Stimulated activated naive CD4-positive, alpha-beta T cell treated with Interleukin-2 at 50 U/mL for 16 hours (primary cell): Measurements from ENCODE around the gene CTNNAL1.
"Not testable (repeated sequence)": the region's sequence is repeated elsewhere in the genome, so short reads cannot be mapped to it uniquely, and the experiment has no call there.

Experiments
- DNase-seq: peaks from one replicate; lab custom pipeline; 2025; lab: John Stamatoyannopoulos, UW

Gene CTNNAL1

DNA sequence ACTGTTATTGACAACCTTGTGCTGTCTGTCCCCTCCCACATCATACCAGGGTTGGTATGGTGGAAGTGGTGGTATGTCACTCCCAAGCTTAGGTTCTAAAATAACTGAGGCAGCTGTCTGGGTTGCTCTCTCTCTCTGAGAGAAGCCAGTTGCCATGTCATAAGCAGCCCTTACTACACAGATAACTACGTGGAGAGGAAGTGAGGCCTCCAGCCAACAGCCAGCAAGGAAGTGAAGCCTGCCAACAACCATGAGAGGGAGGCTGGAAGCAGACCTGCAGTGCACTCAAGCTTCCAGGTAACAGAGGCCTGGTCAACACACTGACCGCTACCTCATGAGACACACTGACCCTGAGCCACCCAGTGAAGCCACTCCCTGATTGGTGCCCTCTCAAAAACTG is 18.6 kb downstream of the CTNNAL1 start:
- no peak for DNase-seq

GRCh38 chr9:108991479-108991878 is 21.8 kb downstream of the CTNNAL1 start:
- no peak for DNase-seq

GRCh38 chr9:108983885-108984284 is 29.4 kb downstream of the CTNNAL1 start:
- no peak for DNase-seq

DNA sequence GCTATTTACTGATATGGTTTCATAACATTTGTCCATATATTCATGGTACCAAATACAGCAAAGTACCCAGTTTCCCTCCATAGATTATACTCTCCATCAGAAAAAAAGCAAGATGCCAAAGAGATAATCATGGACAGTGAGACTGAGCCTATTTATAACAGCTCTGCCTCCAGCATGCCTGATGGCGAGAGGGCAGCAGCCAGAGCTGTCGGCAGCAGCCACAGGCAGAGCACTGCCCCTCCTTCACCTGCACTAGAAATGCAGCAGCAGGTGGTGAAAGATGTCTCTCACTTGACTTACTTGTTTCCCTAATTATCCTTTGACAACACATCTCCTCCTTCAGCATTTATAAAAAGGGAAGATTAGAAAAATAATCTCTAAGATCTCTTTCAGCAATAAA is 32.4 kb downstream of the CTNNAL1 start:
- DNase-seq: no peak

DNA sequence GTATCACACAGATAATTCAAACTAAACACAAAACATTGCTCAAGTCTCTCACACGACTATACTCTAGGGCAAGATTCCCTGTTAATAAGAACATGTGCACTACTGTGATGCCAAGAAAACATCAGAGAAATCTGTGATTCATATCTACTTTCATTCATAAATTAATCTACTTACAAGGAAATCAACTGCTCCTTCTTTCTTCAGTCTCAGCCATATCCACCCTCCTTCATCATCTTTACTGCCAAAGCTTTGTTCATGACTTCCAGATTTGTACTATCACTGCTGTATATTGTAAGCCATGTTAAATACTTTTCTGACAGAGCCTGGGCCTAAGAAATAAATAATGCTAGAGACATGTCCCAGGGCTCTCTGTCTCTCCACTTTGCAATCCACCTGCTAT is 35.1 kb downstream of the CTNNAL1 start:
- DNase-seq: no peak

GRCh38 chr9:108973895-108974294 is 39.4 kb downstream of the CTNNAL1 start:
- no peak for DNase-seq

DNA sequence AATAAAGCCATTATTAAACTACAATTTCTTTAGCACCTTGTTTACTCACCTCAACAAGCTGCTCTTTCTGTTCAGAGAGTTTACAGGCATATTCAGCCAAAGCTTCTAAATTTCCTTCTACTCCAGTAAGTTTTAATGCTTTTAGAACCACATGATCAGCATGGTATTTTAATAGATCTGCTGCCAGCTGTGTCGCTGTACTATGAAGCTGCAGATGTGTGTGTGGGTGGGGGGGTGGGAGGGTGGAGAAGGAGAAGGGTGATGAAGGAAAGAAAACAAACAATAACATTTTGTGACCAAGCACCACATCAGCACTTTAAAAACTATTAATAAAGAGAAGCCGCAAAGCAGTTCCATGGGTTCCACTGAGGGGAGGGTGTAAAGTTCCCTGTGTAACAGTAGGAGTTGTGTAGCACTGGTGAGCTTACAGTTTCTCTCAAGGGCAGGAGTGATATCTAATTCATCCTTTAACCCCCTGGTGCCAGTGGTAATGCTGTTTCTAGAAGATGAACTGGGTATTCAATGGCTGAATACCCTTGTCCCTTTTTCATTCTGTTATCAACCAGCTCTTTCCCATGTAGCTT is 40.6 kb downstream of the CTNNAL1 start:
- no peak for DNase-seq

DNA sequence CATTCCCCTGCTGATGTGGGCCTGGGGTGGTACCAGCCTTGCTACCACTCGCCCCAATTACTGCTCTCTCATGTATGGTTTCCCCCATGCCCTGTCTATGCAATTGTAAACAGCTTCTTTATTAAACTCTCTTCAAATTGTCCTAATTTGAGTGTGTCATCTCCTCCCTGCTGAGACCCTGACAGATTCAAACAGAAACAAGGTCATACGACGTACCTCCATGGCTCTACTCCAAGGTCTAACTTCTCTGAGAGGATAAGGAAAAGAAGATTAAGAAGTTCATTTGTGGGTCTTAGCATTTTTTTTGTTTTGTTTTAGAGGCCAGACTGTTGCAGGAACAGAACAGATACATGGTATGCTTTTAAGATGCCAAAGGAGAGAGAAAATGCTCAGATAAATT is 41.1 kb downstream of the CTNNAL1 start:
- DNase-seq: no peak

DNA sequence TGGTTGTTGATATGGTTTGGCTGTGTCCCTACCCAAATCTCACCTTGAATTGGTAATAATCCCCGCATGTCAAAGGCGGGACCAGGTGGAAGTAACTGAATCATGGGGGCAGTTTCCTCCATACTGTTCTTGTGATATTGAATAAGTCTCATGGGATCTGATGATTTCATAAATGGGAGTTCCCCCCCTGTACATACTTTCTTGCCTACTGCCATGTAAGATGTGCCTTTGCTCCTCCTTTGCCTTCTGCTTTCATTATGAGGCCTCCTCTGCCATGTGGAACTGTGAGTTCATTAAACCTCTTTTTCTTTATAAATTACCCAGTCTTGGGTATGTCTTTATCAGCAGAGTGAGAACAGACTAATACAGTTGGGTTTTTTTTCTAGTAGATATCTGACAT is 41.9 kb downstream of the CTNNAL1 start:
- not testable (repeated sequence) for DNase-seq

DNA sequence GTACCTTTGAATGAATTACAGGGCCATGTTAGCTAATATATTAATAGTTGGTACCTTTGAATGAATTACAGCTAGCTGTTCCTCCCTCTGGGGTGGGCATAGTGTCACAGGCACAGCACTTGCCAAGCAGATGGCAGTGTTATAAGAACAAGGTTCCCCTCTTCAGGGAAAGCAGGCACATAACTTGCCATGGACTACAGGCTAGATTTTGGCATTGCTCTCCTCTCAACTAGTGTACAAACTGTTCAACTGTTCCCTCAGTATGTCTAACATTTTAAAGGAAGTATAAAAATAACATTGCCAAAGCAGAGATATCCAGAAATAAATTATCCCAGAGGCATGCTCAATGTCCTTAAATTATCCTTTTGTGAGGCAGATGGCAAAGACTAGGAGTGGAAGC is 45.4 kb downstream of the CTNNAL1 start:
- no peak for DNase-seq

DNA sequence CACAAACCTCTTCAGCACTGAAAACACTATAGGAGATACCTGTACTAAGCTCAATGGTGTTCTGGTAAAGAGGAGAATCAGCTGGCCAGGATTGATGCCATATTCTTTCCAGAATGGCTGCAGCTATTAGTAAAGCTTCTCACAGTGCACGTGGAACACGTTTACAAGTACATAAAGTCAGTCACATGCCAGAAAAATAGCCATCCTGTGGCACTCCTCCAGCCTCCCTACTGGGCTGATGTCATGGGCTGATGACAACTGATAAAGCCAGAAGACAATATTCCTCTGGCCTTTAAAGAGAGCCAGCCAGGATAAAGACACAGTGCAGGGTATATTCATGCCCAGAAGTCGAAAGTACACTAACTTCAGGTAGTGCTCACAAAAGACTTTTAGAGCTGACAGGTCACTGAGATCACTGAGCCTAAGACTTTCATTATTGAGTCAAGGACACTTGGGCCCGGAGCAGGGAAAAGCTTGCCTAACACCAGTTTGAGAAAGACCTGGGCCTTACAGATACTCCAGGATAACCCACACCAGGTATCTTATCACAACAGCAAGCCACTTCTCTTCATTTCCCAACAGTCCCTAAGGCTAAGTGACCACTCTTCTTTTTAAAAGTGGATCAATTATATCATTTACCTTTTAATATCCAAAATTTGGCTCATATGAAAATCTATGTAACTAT is 49.7 kb downstream of the CTNNAL1 start:
- DNase-seq: no peak

- no peak for DNase-seq
Measured at GRCh38 chr9:108961151-108961550, 52.1 kb downstream of the CTNNAL1 start.

- no peak for DNase-seq
Measured at GRCh38 chr9:108960331-108960730, 53.0 kb downstream of the CTNNAL1 start.

GRCh38 chr9:108956631-108957026 is 56.7 kb downstream of the CTNNAL1 start:
- no peak for DNase-seq

DNA sequence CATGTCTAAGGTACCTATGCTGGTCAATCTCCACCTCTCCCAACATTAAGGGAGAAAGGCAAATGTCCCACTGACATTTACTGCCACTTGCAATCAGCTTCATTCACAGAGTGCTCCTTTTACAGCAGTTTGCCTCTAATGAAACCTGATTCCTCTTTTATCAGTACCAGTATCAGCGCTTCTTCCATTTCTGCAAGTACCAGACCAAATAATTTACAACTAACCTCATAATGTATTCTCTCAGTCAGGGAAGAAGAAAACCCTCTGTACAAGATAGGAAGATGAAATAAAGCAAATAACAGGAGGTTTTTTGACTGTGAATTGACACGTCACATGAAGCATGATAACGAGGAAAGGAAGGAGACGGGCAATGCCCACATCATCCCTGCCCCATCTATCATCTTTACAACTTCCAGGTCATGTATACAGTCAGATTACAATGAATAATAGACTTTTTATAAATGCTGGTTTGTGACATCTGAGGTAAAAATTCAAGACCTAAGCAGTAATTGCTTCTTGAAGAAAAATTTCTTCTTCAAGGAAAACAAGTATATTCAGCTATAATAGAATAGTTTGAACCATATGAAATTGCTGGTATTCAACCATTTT is 57.2 kb downstream of the CTNNAL1 start:
- DNase-seq: no peak

GRCh38 chr9:108953983-108954574 is 59.2 kb downstream of the CTNNAL1 start:
- no peak for DNase-seq

DNA sequence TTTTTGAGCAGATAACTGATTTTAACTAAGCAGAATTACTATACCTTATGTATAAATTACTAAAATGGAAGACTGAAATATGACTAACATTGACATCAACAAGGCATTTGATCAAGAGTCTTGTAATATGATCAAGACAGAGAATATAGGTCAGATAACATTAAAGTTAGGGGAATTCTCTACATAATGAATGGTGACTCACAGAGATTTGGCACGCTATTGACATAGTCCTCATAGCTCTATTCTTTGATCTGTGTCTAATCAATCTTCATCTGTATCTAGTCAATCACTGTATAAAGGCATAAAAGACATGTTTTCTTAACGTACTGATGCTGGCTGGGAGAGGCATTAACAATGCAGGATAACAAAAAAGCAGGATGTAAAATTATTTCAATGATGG is 61.7 kb downstream of the CTNNAL1 start:
- no peak for DNase-seq

DNA sequence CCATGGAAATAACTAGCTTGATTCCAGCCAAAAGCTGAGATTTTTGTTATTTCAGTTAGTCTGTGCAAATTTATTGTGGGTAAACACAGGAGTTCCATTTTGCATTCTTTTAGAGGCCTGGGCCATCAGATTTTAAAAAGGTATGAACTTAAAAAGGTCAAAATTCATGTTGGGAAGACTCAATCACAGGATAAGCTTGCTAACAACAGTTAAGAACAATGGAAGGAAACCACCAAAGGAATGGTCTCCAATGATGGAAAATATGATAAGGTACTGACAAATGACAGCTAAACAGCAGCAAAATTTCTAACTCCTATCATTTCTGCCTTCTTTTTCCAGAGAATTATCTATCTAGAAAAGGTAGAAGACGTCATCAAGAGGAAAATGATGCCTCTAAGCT is 63.1 kb downstream of the CTNNAL1 start:
- DNase-seq: no peak

- DNase-seq: no peak
Measured at GRCh38 chr9:108939975-108940374, 73.3 kb downstream of the CTNNAL1 start.

DNA sequence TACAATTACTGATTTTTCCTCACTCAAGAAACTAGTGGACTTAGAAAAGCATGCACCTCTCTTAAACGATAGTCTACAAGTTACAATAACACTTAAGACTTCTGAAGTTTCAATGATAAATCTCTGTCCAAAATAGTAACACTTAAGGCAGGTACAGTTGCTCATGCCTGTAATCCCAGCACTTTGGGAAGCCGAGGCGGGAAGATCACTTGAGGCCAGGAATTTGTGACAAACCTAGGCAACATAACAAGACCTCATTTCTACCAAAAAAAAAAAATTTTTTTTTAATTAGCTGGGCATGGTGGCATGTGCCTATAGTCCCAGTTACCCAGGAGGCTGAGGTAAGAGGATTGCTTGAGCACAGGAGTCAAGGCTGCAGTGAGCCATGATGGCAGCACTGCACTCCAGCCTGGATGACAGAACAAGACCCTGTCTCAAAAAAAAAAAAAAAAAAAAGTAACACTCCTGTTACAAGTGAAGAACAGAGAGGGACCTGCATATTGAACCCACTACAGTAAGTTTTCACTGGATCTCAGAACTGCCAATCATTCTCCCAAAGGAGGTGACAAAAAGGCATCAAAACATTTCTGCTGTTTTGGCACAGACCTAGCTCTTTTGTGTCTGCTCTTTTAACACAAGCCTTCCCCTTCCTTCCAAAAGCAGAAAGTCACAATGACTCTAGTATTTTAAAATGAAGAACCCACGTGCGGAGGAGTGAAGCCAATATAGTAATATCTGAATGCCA is 75.6 kb downstream of the CTNNAL1 start:
- no peak for DNase-seq

DNA sequence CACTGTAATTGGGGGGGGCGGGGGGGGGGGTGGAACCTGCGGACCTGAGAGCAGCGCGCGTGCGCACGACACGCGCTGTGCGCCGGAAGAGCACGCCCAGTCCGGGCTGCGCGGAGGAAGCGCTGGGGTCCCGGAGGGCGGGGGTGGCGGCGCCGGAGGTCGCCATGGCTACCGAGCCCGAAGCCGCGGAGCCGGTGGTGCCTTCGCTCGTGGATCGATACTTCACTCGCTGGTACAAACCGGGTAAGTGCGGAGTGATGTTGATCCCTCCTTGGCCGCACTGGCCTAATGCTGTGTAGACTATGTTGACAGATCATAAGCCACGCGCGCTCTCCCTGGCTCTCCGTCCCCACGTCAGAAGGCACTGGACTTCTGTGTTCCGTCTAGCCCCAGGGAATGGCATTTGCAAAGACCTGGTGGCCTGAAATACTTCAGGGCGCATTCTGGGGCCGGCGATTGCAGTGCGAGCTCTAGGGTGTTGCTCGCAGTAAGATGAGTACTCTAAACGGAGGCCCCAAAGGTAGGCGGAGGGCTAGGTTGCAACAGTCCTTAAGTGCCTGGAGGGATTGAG is 78.9 kb downstream of the CTNNAL1 start, which contains the start of gene ABITRAM:
ABITRAM (plus strand) TSS at position 78 of the 571 bp plus-strand sequence; CDS start at position 165, 87 bp downstream.
- DNase-seq: peak; percentile 81

GRCh38 chr9:108933718-108934322 is 79.5 kb downstream of the CTNNAL1 start, which contains the start of gene ELP1:
TSS of gene ELP1 (minus strand) at chr9:108934124. CDS start at chr9:108931146, 2,978 bp downstream.
- DNase-seq: peak; percentile 91
